ENCODE results near the gene ISM2. TPM values are rescaled to one million over a fixed set of nuclear protein-coding genes. Genes with fewer than 3 reads are reported as not detected.

ISM2 gene
- total and polyA plus RNA-seq, 2 of the 13 experiments (the other 11 are each of a cell fraction or from before 2014, with no cell fraction given), result 1.8 to 40.7 TPM

DNA sequence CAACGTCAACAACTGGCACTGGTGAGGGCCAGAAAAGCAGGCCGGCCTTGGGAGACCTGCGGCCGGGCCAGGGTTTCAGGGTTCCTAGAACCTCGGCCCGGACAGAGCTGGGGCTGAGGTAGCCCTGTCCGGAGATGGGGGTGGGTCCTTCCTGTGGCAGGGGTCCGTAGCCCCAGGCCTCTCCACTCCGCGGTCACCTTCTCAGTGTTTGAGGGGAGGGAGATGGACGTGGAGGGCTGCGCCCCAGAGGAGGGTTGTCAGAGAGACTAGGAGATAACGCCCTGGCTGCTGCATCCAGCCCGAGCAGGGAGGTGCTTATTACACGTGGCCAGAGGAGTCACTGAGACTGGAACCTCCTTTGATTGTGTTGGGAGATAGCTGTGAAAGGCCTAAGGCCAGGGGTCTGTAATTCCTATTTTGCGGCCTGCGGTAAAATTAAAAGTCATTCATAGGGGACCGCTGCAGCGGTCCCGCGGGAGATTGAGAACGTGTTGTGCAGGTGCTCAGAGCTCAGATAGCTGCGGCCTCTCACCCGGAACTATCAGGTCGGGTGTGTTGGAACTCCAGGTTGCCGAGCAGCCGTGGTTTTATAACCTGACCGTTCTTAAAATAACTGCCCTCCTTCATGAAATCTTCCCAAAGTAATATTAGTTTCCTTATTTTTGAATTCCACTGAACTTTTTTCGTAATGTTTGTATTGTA lies 40.2 kb downstream of the ISM2 start (continued):
- TF ChIP-seq ZNF256 (CRISPR knock-in tag; conservative IDR thresholded peaks at IDR 0.05) (0 out of 2 replicates have a peak, but pooled peaks have one; percentile 12), KDM2A (CRISPR knock-in tag; IDR thresholded peaks at IDR 0.05; ENCODE audit: borderline replicate concordance, low read depth) (peak; percentile 48; the same call in 1 of the 2 replicates), BRD4 (CRISPR knock-in tag; IDR thresholded peaks at IDR 0.05) (no peak), NCOA1 (CRISPR knock-in tag; IDR thresholded peaks at IDR 0.05) (0 out of 2 replicates have a peak, but pooled peaks have one; percentile 18), ARID2 (CRISPR knock-in tag; IDR thresholded peaks at IDR 0.05; ENCODE audit: borderline replicate concordance) (no peak), ZBTB42 (CRISPR knock-in tag; IDR thresholded peaks at IDR 0.05) (0 out of 2 replicates have a peak, but pooled peaks have one; percentile 37), BRCA1 (CRISPR knock-in tag; IDR thresholded peaks at IDR 0.05) (no peak), HIVEP1 (CRISPR knock-in tag; IDR thresholded peaks at IDR 0.05) (no peak; the same call in 1 of the 2 replicates), ZNF552 (CRISPR knock-in tag; IDR thresholded peaks at IDR 0.05; ENCODE audit: borderline replicate concordance) (peak; percentile 28; the same call in 1 of the 2 replicates), ZNF3 (CRISPR knock-in tag; IDR thresholded peaks at IDR 0.05) (no peak), SMC3 (IDR thresholded peaks at IDR 0.05; ENCODE audit: low read length) (no peak), KAT7 (CRISPR knock-in tag; IDR thresholded peaks at IDR 0.05; ENCODE audit: borderline replicate concordance) (peak; percentile 72; the same call in 1 of the 2 replicates), MAX (IDR thresholded peaks at IDR 0.05) (peak; percentile 13), RBFOX2 (IDR thresholded peaks at IDR 0.05; ENCODE audit: low read depth, low read length) (0 out of 2 replicates have a peak, but pooled peaks have one; percentile 9), ZSCAN22 (CRISPR knock-in tag; IDR thresholded peaks at IDR 0.05) (0 out of 2 replicates have a peak, but pooled peaks have one; percentile 30), ZFY (CRISPR knock-in tag; IDR thresholded peaks at IDR 0.05) (peak; percentile 55), ZNF382 (CRISPR knock-in tag; IDR thresholded peaks at IDR 0.05; ENCODE audit: borderline replicate concordance) (no peak)

Measured in HepG2 (cell line).